Measurements from ENCODE around the gene RHCG. TPM values are rescaled to one million over a fixed set of nuclear protein-coding genes. Genes with fewer than 3 reads are reported as not detected.
A peak's percentile ranks its signal among the peaks of the same experiment; 100 is the strongest.

Gene RHCG
- total and polyA plus RNA-seq, 2 of the 13 experiments (the other 11 are each of a cell fraction or from before 2014, with no cell fraction given) = not detected

- in situ Hi-C loops (cut with HindIII; ENCODE audit: extremely low pct_ligation_motif_present, low pct_unique_long_range_greater_than_20kb) = no loop called here
- H2AFZ ChIP-seq (ENCODE audit: low read length) = no peak overlapping the region
- FAIRE-seq = no peak
- TF ChIP-seq, protein P1, sequence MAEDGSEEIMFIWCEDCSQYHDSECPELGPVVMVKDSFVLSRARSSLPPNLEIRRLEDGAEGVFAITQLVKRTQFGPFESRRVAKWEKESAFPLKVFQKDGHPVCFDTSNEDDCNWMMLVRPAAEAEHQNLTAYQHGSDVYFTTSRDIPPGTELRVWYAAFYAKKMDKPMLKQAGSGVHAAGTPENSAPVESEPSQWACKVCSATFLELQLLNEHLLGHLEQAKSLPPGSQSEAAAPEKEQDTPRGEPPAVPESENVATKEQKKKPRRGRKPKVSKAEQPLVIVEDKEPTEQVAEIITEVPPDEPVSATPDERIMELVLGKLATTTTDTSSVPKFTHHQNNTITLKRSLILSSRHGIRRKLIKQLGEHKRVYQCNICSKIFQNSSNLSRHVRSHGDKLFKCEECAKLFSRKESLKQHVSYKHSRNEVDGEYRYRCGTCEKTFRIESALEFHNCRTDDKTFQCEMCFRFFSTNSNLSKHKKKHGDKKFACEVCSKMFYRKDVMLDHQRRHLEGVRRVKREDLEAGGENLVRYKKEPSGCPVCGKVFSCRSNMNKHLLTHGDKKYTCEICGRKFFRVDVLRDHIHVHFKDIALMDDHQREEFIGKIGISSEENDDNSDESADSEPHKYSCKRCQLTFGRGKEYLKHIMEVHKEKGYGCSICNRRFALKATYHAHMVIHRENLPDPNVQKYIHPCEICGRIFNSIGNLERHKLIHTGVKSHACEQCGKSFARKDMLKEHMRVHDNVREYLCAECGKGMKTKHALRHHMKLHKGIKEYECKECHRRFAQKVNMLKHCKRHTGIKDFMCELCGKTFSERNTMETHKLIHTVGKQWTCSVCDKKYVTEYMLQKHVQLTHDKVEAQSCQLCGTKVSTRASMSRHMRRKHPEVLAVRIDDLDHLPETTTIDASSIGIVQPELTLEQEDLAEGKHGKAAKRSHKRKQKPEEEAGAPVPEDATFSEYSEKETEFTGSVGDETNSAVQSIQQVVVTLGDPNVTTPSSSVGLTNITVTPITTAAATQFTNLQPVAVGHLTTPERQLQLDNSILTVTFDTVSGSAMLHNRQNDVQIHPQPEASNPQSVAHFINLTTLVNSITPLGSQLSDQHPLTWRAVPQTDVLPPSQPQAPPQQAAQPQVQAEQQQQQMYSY (CRISPR knock-in tag; IDR thresholded peaks at IDR 0.05) = no peak
- no peak for TF ChIP-seq ZNF678 (CRISPR knock-in tag; IDR thresholded peaks at IDR 0.05)
- no peak for TF ChIP-seq ZBTB7B (CRISPR knock-in tag; IDR thresholded peaks at IDR 0.05)
- TF ChIP-seq ZNF20 (CRISPR knock-in tag; IDR thresholded peaks at IDR 0.05) = no peak
- TF ChIP-seq FOXC1 (CRISPR knock-in tag; IDR thresholded peaks at IDR 0.05; ENCODE audit: borderline replicate concordance) = no peak
- TF ChIP-seq NR2C2 (CRISPR knock-in tag; IDR thresholded peaks at IDR 0.05; ENCODE audit: borderline replicate concordance) = no peak
- TF ChIP-seq SALL1 (CRISPR knock-in tag; IDR thresholded peaks at IDR 0.05) = peak; percentile 41; the same call in 1 of the 2 replicates
- no peak for TF ChIP-seq MEIS2 (CRISPR knock-in tag; IDR thresholded peaks at IDR 0.05)
- no peak for TF ChIP-seq AKNA (CRISPR knock-in tag; IDR thresholded peaks at IDR 0.05; ENCODE audit: borderline replicate concordance)
- TF ChIP-seq AHR (CRISPR knock-in tag; IDR thresholded peaks at IDR 0.05) = no peak
- no peak for TF ChIP-seq ZNF576 (CRISPR knock-in tag; IDR thresholded peaks at IDR 0.05)
- TF ChIP-seq ZNF761 (CRISPR knock-in tag; conservative IDR thresholded peaks at IDR 0.05) = no peak
- TF ChIP-seq ZNF660 (CRISPR knock-in tag; IDR thresholded peaks at IDR 0.05; ENCODE audit: borderline replicate concordance, low read depth) = no peak
- no peak for TF ChIP-seq ZKSCAN8 (CRISPR knock-in tag; IDR thresholded peaks at IDR 0.05; ENCODE audit: borderline replicate concordance)
- no peak for TF ChIP-seq ISX (CRISPR knock-in tag; conservative IDR thresholded peaks at IDR 0.05)
Observed at GRCh38 chr15:89442671-89443307, 53.6 kb downstream of the RHCG start.

More at GRCh38 chr15:89442671-89443307, 53.6 kb downstream of the RHCG start:
- Histone ChIP-seq H3K4me3 (replicated peaks in 1 of 3; ENCODE audit: insufficient read depth in 1 of 3, low read depth in 2 of 3, low read length in 3 of 3) (no peak overlapping the region), H3K4me1 (ENCODE audit: insufficient read depth, low read length) (no peaks in the 10 kb centered on the region), H3K9me3 (ENCODE audit: low read length) (no peaks in the 10 kb centered on the region), H3K79me2 (ENCODE audit: insufficient read depth, low read length) (no peaks in the 10 kb centered on the region), H4K20me1 (ENCODE audit: insufficient read depth, low read length) (no peaks in the 10 kb centered on the region), H3K36me3 (replicated peaks in 1 of 2; ENCODE audit: control insufficient read depth in 1 of 2, insufficient read depth in 2 of 2, low read length in 2 of 2) (no peaks in the 10 kb centered on the region), H3K4me2 (ENCODE audit: low read depth, low read length) (no peak overlapping the region), H3K27ac (ENCODE audit: extremely low read length, insufficient read depth, low read length) (no peak overlapping the region), H3K27me3 (ENCODE audit: control insufficient read depth in 1 of 2, insufficient read depth in 2 of 2, low read length in 2 of 2) (peaks cover 4 to 34% of the 10 kb centered on the region in 2 experiments; a peak in 3 of 5 replicates), H3K9ac (ENCODE audit: insufficient read depth, low read depth, low read length) (no peak overlapping the region)
- ATAC-seq (peak; percentile 87), DNase-seq (ENCODE audit: low spot score) (peak; percentile 31)
- ChIA-PET CTCF (ENCODE audit: low intra/inter-chr PET ratio, low total read pairs) (interaction anchor here (1.3 to 2.3 kb wide), 2 partner anchors 30 to 114 kb away, joined by 7 to 34 read pairs; no protein-coding TSS in a partner anchor), POLR2A (interaction anchor here (1.3 kb wide), 1 partner anchor 30 kb away, joined by 4 read pairs; no protein-coding TSS in a partner anchor)
- 54% methylated on average over 13 of the region's 19 CpGs for WGBS (ENCODE audit: low lambda C conversion rate)
- intact Hi-C loops (cut with micrococcal nuclease; ENCODE audit: unreplicated experiment) = loop anchor here (1.0 kb wide), 1 partner anchor 31 kb away; no protein-coding TSS in a partner anchor
- no TSS peak for BruUV-seq (replicated peaks)
